GM18858 (cell line): Measurements from ENCODE around the gene ABHD14A.
A peak's percentile ranks its signal among the peaks of the same experiment; 100 is the strongest.
"Not testable (repeated sequence)": the region's sequence is repeated elsewhere in the genome, so short reads cannot be mapped to it uniquely, and the experiment has no call there.

Source experiments
- ATAC-seq: cut with Tn5 transposase; IDR thresholded peaks from one replicate; pipeline ENCODE4 v1.9.1; 2021; ENCODE audit not compliant: unreplicated experiment

Gene ABHD14A

DNA sequence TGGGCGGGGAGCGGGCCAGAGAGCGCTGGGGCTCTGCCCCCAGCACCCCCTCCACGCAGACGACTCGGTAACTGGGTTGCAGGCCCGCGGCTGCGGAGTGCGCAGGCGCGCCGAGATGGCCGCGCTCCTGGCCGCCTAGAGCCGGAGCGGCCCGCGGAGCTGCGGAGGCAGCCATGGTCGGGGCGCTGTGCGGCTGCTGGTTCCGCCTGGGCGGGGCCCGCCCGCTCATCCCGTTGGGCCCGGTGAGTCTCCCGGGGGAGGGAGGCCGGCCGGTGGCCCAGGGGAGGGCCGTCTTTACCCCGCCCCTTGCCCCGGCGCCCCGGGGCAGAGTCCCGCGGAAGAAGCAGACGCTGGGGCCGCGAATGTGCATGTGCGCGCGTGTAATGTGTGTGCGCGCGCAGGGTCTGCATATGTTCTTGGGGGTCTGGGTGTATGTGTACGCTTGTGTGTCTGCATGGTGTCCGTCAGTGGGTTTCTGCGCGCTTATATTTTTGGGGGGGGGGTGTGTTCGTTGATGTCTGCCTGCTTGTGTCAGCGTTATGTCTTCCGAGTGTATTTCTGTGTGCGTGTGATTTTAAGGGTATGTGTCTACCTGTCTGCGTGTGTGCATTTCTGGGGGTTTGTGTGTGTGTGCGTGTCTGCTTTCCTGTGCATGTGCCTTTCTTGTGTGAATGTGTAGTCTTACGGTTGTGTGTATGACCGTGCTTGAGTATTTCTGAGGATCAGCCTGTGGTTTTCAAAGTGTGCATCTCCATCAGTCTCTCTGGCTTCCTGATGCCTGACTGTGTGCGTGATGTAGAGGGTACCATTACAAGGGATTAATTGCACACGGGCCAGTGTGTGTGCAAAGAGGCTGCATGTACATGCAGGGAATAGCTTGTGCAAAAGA, at the start of gene ABHD14A:
ABHD14A (plus strand) TSS at position 102 of the 889 bp plus-strand sequence; CDS start at position 174, 72 bp downstream.
- ATAC-seq: peak; percentile 39

DNA sequence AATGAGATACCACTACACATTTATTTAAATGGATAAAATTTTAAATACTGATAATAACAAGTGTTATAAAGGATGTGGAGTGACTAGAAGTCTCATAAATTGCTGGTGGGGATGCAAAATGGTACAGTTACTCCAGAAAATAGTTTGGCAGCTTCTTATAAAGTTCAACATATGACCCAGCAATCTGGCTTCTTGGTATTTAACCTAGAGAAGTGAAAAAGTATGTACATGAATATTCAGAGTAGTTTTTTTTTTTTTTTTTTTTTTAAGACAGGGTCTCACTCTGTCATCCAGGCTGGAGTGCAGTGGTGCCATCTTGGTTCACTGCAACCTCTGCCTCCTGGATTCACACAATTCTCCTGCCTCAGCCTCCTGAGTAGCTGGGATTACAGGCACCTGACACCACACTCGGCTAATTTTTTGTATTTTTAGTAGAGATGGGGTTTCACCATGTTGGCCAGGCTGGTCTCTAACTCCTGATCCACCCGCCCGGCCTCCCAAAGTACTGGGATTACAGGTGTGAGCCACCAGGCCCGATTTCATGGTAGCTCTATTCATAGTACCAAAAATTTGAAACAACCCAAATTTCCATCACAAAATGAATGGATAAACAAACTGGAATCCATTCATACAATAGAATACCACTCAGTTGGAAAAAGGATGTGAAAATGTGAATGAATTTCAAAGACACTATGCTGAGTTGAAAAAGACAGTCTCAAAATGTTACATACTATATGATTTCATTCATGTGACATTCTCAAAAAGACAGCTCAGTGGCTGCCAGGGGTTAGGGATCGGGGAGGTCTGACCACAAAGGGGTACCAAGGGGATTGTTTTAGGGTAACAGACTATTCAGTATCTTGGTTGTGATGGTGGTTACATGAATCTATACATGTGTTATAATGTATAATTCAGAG, 47.5 kb upstream of the ABHD14A start:
- no peak for ATAC-seq

DNA sequence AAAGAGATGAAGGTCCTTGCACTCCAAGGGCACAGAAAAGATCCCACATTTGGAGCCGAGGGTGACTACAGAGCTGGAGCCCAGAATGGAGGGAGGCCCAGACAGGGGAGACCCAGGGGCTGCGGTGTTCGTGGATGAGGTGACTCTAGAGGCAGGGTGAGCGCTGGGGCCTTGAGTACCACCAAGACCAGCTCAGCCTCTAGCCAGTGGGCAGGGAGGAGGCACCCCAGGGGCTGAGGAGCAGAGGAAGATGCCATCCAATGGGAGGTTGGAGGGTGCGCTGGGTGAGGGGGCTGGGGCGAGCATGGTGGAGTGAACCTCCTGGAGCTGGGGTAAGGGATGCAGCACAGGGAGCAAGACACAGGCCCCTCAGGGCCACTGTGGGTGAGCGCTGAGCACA, 46.4 kb upstream of the ABHD14A start:
- ATAC-seq: no peak

DNA sequence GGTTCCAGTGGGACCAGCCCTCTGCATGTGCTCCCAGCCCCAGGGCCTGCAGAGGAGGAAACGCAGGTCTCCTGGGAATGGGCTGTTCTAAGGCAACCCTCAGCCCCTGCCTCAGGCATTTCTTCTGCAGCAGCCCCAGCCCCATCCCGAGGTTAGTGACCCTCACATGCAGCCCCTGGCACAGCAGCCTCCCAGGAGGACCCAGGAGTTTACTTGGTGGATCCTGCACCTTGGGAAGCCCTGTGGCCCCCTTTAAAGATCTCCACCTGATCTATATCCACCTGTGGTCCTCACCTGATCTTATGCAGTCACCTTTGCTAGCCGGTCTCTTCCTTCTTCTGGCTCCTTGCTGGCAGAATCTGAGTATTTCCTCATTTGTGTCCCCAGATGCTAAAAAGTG, 45.9 kb upstream of the ABHD14A start:
- ATAC-seq: not testable (repeated sequence)

DNA sequence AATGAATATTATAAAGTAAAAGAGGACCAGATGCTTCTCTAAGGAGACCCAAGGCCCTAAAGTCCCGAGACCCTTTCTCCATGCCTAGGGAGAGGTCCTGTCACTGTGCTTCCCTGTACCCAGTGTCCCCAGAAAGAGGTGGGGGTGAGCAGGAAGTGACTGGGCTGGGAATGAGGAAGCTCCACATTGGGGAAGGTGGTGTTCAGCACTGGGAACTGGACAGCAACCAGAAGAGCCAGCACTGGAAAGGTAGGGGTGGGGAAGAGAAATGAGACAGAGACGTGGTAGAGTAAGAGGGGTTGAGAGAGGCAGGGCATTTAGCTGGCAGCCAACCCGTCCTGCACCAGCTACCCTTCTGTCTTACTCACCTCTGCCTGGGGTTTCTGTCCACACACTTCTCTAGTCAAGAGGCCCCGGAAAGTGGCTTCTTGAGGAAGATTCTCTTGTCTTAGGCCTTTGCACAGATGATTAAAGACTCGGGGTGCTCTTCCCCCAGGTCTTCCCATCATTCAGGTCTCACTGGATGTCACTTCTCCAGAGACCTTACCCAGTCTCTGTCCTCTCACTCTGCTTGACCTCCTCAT, 45.4 kb upstream of the ABHD14A start:
- ATAC-seq: no peak

DNA sequence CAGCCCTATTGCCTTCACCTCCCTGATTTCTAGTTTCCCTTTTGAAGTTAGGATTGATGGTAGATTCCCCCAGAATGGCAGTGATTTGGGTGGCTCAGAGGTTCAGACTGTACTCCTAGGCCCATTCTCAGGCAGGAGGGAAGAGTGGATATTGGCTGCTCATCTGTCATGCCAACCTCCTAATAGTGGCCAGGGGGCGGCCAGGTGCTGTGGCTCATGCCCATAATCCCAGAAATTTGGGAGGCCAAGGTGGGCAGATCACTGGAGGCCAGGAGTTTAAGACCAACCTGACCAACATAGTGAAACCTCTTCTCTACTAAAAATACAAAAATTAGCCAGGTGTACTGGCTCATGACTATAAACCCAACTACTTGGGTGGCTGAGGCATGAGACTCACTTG, 44.4 kb upstream of the ABHD14A start:
- ATAC-seq: no peak

DNA sequence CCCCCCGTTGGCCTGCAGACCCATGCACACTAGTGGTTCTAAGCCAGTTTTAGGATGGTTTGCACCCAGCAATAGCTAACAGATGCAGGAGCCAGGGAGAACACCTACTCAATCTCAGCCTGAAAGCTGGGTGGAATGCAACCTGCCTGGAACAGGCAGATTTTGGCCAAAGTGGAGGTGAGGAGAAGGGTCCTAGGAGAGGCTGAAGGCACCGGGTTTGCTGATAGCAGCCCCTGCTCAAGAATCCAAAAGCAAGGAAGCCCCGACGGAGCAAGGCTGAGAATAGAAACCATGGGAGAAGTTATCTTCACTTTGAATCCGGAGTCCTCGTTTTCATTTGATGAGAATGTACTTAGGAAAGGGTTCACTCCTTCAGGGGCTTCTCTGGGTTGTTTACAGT, 43.1 kb upstream of the ABHD14A start:
- no peak for ATAC-seq

DNA sequence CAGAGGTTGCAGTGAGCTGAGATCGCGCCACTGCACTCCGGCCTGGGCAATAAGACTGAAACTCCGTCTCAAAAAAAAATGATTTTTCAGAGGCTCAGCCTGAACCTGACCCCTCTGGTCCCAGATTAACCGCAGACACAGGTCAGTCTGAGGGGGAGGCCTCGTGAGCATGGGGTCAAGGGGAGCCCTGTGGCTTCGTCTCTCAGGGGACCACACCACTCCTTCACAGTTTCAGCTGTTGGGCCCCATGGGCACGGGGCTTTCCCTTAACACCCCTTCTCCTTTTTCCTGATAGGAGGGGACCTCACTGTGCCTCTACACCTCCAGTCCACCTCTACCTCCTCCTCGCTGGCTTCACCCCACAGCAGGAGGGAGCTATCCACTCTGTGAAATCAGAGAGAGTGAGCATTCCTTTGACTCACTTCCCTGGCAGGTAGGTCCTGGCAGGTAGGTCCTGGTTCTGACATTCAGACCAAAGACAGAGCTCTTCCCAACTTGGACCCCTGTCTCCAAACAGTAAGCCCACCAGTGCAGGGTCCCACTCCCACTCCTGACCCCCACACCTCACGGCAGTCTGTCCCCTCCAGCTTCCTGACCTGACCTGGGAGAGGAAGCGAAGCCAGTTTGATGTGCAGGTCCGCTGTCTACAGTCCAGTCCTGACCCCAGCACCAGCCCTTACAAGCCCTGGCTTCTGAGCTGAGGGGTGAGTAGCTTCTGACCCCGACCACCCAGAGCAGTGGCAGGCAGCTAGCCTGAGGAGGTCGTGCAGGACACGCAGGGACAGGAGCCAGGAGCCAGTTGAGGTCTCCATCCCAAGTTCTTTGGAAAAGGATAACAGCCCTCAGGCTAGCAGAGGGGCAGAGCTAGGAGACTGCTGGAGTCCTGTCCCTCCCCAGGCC, 42.1 kb upstream of the ABHD14A start:
- no peak for ATAC-seq

DNA sequence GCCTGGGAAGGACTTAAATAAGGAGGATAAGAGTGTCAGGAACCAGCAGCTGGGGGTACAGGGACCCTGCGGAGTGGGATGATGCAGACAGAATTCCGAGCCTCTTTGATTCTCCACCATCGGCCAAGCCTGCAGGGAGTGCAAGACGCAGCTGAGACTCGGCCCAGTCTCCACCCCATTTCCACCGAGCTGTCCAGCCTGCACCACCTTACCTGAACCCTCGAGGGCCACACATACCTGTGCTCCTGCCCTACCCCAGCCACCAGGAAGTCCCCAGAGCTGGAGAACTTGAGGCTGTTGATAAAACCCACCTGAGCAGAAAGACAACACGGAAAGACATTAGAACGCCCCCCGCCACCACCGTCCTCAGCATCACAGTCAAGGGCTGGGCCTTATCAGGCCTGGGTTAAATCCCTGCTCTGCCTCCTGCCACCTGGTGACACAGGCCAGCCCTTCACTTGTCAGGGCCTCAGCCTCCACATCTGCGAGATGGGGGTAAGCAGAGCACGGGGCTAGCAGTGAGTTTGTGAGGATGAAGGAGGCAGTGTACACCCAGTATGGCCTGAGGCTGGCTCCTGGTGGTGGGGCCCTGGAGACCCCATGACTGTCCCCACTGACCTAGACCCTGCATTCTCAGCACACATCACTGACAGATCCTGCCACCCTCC, 41.3 kb upstream of the ABHD14A start:
- no peak for ATAC-seq

DNA sequence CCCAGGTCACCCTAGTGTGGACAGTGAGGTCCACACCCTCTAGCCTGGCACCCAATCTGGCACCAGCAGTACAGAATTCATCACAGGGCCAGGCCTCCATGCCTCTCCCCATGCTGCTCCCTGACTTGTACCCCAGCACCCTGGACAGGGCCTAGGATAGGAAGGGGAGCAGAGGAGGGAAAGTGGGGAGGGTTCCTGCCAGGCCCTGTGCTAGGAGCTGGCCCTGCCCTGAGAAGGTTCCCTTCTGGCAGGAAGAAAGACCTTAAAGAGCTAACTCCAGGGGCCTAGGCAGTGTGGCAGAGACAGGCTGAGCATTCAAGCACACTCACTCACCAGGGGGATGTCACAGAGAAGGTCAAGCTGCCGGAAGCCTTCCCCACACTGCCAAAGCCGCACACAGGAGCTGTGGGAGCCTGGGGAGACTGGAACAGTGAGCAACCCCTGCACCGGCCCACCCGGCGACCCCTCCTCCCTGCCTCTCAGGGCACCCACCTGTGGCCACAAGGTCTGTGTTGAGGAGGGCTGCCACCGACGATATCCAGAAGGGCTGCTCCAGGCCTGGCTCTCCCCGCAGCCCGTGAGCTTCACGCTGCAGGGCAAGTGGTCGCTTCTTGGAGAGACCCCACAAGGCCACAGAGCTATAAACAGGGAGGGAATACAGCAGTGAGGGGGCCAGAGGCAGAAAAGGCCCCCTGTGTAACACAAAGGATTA, 40.6 kb upstream of the ABHD14A start:
- ATAC-seq: no peak

DNA sequence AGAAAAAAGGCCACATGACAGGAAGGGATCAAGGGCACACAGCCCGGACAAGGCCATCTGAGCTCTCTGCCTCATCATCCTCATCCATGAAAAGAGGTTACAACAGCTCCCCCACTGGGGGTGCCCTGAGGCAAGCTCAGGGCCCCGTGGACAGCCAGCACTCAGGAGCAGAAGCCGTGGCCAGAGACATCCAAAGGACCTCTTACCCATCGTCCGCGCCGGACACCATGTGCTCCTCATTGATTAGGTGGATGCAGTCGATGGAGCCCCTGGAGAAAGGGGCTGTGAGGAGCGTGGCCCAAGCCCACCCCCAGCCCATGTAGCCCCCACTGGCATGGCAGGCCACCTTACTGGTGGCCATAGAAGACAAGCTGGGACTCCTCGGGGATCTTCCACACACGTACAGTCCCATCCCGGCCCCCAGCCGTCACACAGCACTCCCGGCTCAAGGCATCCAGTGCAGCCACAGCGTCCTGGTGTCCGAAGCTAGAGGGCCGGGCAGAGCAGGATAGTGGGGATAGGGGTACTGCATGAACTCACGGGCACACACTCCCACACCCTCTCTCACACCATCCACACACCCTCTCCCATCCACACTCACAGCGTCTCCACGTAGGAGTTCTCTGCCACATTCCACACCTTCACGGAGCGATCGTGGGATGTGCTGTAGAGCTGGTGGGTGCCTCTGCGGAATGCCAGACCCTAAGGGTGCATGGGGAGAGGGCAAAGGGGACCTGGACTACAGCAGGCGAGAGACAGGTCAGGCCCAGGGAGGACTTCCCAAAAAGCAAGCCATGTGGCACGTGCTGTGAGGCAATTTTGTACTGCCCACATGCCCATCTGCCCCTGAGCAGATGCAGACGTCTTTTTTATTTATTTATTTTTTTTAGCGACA, 39.6 kb upstream of the ABHD14A start:
- no peak for ATAC-seq

DNA sequence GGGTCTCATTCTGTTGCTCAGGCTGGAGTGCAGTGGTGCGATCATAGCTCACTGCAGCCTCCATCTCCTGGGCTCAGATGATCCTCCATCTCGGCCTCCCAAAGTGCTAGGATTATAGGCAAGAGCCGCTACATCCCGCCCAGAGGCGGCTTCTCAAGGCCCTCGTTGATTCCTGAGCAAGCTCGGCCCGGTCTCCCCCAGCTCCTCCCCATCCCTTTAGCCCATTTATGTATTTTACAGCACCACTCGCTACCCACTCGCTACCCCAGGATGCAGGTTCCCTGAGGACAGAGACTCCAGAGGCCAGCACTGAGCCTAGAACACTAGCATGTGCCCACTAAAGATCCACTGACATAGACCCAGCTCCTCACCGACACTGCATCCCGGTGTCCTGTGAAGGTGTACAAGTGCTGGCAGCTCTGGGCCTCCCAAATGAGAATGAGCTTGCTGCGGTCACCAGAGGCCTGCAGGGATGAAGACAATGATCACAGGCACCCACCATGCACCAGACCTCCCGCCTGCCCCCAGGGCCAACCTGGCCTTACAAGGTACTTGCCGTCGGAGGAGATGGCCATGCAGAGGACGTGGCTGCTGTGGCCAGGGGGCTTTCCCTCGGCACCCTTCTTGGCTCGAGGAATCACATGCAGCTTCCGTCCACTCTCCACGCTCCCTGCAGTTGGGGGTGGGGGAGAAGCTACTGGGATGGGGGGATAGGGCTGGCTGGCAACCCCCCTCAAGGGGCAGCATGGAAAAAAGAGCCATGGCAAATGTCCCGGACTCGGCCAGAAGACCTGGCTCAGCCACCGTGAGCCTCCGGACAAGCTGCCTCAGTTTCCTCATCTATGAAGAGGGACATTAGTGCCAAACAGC, 38.7 kb upstream of the ABHD14A start:
- no peak for ATAC-seq

DNA sequence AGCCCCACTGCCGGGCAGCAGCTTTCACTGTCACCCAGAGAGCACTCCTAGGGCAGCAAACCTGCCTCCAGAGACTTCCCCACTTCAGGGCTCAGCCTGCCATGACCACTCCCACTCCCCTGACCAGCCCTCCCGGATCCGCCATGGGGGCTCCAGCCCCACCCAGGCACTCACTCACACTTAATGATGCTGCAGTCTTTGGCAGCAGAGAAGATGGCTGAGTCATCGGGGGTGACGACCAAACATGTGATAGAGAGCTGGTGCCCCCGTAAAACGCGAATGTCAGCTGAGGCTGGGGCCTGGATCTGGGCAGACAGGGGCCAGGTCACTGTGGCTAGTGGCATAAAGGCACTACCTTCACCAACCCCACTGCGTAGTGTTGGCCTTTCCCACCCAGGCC, 37.9 kb upstream of the ABHD14A start:
- no peak for ATAC-seq

DNA sequence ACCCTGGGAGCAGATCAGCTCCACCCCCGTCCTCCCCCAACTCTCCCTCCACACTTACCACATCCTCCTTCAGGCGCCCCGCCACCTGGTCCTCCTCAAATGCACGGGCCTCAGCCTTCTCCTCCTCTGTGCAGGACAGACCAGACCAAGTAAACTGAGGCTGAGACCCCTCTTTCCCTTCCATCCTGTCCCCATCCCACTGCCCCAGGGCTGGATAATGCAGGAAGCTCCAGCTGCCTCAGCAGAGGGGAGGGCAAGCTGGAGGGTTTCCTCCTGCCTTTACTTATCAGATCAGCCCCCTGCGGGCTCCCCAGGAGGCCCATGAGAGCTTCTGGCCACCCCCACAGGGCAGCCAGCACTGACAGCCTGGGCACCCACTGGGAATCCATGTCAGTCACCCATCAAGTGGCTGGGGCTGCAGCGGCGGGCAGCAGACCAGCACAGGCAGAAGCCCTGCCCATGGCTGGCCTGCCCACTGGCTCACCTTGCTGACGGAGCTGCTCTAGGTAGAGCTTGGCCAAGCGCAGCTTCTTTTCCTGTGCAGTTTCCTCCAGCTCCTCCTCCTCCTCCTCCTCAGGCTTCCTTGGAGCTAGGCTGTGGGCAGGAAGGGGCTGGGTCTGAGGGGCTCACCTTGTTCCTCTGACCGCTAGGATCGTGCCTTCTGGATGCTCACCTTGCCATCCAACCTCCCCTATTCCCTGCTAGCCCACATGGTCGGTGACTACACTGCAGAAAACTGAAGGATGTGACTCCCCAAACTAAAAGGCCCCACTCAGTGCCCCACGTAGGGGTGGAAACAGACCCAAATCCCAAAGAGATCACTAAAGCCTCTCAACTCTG, 37.0 kb upstream of the ABHD14A start:
- no peak for ATAC-seq

DNA sequence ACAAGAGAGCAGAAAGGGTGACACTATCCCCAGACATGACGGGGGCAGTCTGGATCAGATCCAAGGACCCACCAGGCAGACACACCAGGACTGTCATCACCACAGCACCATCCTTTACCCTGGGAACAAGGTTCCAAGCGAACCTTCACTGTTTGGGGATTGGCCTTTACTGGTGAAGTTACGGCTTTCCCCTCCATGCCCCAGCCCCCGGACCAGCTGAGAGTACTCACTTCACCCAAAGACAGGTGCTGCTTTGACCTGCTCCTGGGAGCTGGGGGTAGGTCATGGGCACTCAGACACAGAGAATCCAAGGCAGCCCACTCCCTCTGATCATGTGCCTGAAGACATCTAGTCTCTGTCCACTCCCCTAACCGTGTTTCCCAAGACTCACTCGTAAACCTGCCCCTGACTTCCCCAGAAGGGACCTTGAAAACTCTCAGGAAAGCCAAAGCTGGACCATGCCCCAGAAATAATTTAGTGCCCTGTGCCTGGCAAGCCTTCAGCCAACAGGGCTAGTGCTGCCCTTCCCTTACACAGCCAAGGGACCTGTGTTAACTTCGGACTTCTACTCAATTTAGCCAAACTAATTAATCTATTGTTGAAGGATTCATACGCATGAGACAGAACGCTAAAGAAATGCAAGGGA, 36.0 kb upstream of the ABHD14A start:
- no peak for ATAC-seq
